Neural crest cell (in vitro differentiated cells): Measurements from ENCODE around the gene ACKR1. TPM values are rescaled to one million over a fixed set of nuclear protein-coding genes. Genes with fewer than 3 reads are reported as not detected.

ENCODE experiments used
- DNase-seq: peaks from one replicate; pipeline ENCODE4 v3.0.0; 2021; ENCODE audit warnings: low read depth, mixed read lengths, low spot score
- H3K27ac Mint-ChIP-seq: one replicate; pipeline ENCODE4 v1.8.0; 2021; ENCODE audit warnings: mild to moderate bottlenecking, mixed read lengths; ENCODE audit not compliant: unreplicated experiment
- H3K27me3 Mint-ChIP-seq: 2 replicates; pipeline ENCODE4 v1.8.0; 2021; ENCODE audit warnings: low read depth, mild to moderate bottlenecking, mixed read lengths
- H3K36me3 Mint-ChIP-seq: 2 replicates; pipeline ENCODE4 v1.8.0; 2021; ENCODE audit warnings: low read depth, mild to moderate bottlenecking, mixed read lengths
- H3K4me1 Mint-ChIP-seq: 2 replicates; pipeline ENCODE4 v1.8.0; 2021; ENCODE audit warnings: mixed read lengths
- H3K4me3 Mint-ChIP-seq: one replicate; pipeline ENCODE4 v1.8.0; 2021; ENCODE audit warnings: mild to moderate bottlenecking, mixed read lengths
- H3K9me3 Mint-ChIP-seq: 2 replicates; pipeline ENCODE4 v1.8.0; 2021; ENCODE audit warnings: mixed read lengths
- total RNA-seq: library from RNA; stranded (reverse); gene quantifications from 2 replicates; pipeline ENCODE4 v1.2.1, GENCODE V29; 2021
- TF ChIP-seq, protein P1 (sequence below): fragments of 200-600 bp; sonication (generic); conservative IDR thresholded peaks from 2 replicates; pipeline ENCODE4 v1.5.0; 2021; ENCODE audit warnings: antibody characterized with exemption, mild to moderate bottlenecking

The ACKR1 gene
- total RNA-seq, 1 donor from 2014 or later, result 0.98 TPM

DNA sequence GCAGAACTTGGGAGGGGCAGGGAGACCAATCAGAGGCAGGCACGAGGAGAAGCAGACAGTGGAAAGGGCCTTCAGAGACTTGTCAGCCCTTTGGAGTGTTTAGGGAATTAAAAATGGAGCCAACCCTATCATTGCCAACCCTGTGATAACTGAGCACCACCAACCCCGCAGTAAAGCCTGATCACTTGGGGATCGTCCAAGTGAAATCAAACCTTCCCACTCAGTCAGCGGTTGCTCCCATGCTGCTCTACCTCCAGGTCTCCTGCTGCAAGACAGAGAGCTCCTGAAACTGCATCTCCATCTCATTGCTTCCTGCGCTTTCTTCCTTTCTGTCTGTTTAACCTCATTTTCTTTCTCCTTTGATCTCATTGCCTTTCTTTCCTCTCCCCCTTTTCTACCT lies 4.8 kb upstream of the ACKR1 start:
- no peaks in the 10 kb centered on the region for H3K9me3 Mint-ChIP-seq
- H3K4me1 Mint-ChIP-seq, result peaks cover 16% of the 10 kb centered on the region
- peaks cover 18% of the 10 kb centered on the region for H3K27me3 Mint-ChIP-seq
- TF ChIP-seq, protein P1, sequence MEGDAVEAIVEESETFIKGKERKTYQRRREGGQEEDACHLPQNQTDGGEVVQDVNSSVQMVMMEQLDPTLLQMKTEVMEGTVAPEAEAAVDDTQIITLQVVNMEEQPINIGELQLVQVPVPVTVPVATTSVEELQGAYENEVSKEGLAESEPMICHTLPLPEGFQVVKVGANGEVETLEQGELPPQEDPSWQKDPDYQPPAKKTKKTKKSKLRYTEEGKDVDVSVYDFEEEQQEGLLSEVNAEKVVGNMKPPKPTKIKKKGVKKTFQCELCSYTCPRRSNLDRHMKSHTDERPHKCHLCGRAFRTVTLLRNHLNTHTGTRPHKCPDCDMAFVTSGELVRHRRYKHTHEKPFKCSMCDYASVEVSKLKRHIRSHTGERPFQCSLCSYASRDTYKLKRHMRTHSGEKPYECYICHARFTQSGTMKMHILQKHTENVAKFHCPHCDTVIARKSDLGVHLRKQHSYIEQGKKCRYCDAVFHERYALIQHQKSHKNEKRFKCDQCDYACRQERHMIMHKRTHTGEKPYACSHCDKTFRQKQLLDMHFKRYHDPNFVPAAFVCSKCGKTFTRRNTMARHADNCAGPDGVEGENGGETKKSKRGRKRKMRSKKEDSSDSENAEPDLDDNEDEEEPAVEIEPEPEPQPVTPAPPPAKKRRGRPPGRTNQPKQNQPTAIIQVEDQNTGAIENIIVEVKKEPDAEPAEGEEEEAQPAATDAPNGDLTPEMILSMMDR, result no peak
- H3K4me3 Mint-ChIP-seq, result no peak overlapping the region
- no peaks in the 10 kb centered on the region for H3K36me3 Mint-ChIP-seq
- no peak overlapping the region for H3K27ac Mint-ChIP-seq
- DNase-seq, result no peak

DNA sequence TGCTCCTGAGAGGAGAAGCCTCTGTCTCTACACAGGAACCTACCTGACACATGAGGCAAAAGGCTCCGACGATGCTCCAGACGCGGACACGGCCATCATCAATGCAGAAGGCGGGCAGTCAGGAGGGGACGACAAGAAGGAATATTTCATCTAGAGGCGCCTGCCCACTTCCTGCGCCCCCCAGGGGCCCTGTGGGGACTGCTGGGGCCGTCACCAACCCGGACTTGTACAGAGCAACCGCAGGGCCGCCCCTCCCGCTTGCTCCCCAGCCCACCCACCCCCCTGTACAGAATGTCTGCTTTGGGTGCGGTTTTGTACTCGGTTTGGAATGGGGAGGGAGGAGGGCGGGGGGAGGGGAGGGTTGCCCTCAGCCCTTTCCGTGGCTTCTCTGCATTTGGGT lies 3.9 kb upstream of the ACKR1 start:
- no peak overlapping the region for H3K27ac Mint-ChIP-seq
- H3K4me3 Mint-ChIP-seq, result no peak overlapping the region
- H3K9me3 Mint-ChIP-seq, result no peaks in the 10 kb centered on the region
- peaks cover 27% of the 10 kb centered on the region for H3K27me3 Mint-ChIP-seq
- DNase-seq, result no peak
- H3K4me1 Mint-ChIP-seq, result peaks cover 16% of the 10 kb centered on the region
- TF ChIP-seq, protein P1, result no peak
- H3K36me3 Mint-ChIP-seq, result no peaks in the 10 kb centered on the region

DNA sequence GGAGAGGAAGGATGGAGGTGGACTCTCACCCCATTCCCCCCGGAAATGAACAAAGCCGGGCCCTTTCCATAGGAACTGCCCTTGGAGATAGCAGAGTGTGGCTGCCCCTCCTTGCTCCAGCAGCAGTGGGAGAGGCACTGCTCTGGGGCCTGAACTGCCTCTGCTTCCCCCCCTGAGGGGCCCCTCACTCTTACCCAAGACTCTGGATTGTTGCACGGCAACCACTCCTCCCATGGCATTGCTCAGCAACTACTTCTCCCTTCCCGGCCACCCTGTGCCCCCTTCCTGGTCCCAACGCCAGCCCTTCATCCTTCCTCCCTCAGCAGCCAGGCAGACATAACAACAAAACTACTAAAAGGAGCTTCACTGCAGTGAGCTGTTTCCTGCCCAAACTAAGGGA lies 3.0 kb upstream of the ACKR1 start:
- DNase-seq, result no peak
- H3K27ac Mint-ChIP-seq, result peak overlapping the region; percentile 28
- peaks cover 33% of the 10 kb centered on the region for H3K27me3 Mint-ChIP-seq
- no peaks in the 10 kb centered on the region for H3K9me3 Mint-ChIP-seq
- H3K36me3 Mint-ChIP-seq, result no peaks in the 10 kb centered on the region
- TF ChIP-seq, protein P1, result no peak
- peaks cover 16% of the 10 kb centered on the region for H3K4me1 Mint-ChIP-seq
- H3K4me3 Mint-ChIP-seq, result no peak overlapping the region

DNA sequence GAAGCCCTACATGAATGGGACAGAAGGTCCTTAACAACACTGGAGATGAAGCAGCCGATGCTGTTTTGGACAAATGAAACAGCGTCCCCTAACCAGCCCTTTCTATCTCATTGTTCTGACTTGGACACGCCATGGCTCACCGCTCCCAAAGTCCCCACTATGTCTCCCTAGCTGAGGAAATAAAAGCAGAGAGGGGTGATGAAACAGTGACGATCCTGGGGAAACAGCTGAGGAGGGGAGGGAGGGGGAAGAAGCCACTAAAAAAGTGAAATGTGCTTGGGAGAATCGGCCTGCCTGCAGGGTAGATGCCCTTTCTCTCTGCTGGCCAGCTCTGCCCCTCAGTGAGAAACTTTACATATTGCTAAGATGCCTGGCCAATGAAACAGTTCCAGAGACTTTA lies 1.1 kb upstream of the ACKR1 start:
- DNase-seq, result no peak
- Mint-ChIP-seq H3K27me3 (peaks cover 53% of the 10 kb centered on the region), H3K36me3 (no peaks in the 10 kb centered on the region), H3K27ac (no peak overlapping the region), H3K4me1 (peaks cover 9% of the 10 kb centered on the region), H3K9me3 (no peaks in the 10 kb centered on the region), H3K4me3 (no peak overlapping the region)
- TF ChIP-seq, protein P1, result no peak

DNA sequence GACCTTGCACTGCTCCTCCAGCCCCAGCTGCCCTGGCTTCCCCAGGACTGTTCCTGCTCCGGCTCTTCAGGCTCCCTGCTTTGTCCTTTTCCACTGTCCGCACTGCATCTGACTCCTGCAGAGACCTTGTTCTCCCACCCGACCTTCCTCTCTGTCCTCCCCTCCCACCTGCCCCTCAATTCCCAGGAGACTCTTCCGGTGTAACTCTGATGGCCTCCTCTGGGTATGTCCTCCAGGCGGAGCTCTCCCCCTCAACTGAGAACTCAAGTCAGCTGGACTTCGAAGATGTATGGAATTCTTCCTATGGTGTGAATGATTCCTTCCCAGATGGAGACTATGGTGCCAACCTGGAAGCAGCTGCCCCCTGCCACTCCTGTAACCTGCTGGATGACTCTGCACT lies 550 bp downstream of the ACKR1 start:
- Mint-ChIP-seq H3K4me1 (peaks cover 9% of the 10 kb centered on the region), H3K27me3 (peaks cover 68% of the 10 kb centered on the region), H3K9me3 (no peaks in the 10 kb centered on the region), H3K4me3 (no peak overlapping the region), H3K36me3 (no peaks in the 10 kb centered on the region), H3K27ac (no peak overlapping the region)
- TF ChIP-seq, protein P1, result no peak
- DNase-seq, result no peak

DNA sequence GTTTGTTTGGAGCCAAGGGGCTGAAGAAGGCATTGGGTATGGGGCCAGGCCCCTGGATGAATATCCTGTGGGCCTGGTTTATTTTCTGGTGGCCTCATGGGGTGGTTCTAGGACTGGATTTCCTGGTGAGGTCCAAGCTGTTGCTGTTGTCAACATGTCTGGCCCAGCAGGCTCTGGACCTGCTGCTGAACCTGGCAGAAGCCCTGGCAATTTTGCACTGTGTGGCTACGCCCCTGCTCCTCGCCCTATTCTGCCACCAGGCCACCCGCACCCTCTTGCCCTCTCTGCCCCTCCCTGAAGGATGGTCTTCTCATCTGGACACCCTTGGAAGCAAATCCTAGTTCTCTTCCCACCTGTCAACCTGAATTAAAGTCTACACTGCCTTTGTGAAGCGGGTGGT lies 1.4 kb downstream of the ACKR1 start:
- H3K9me3 Mint-ChIP-seq, result no peaks in the 10 kb centered on the region
- peaks cover 76% of the 10 kb centered on the region for H3K27me3 Mint-ChIP-seq
- no peak overlapping the region for H3K27ac Mint-ChIP-seq
- DNase-seq, result no peak
- TF ChIP-seq, protein P1, result no peak
- no peak overlapping the region for H3K4me3 Mint-ChIP-seq
- H3K4me1 Mint-ChIP-seq, result peaks cover 4% of the 10 kb centered on the region
- H3K36me3 Mint-ChIP-seq, result no peaks in the 10 kb centered on the region
